Measurements from ENCODE around the gene VIPR1. TPM values are rescaled to one million over a fixed set of nuclear protein-coding genes. Genes with fewer than 3 reads are reported as not detected.
"Not testable (repeated sequence)": the region's sequence is repeated elsewhere in the genome, so short reads cannot be mapped to it uniquely, and the experiment has no call there.

The VIPR1 gene
- total RNA-seq, 1 donor from 2014 or later, result 18.7 TPM

DNA sequence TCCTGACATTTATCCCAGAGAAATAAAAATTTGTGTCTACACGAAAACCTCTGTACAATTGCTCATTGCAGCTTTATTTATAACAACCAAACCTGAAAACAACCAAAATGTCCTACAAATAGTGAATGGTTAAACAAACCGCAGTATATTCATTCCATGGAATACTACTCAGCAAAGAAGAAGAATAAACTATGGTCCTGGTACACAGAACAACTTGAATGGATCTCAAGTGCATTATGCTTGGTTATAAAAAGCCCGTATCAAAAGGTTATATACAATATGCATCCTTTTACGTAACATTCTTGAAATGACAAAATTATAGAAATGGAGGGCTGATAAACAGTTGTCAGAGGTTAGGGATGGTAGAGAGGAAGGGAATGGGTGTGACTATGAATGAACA is 75.6 kb downstream of the VIPR1 start:
- DNase-seq, result no peak

DNA sequence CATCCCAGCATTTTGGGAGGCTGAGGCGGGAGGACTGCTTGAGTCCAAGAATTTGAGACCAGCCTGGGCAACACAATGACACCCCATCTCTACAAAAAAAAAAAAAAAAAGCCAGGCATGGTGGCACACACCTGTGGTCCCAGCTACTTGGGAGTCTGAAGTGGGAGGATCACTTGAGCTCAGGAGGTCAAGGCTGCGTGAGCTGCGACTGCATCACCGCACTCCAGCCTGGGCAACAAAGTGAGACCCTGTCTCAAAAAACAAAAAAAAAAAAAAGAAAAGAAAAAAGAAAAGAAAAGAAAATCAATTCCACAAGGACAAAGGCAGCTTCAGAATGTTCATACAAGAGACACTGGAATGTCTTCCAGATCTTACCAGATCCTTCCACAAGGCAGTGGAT is 76.9 kb downstream of the VIPR1 start:
- not testable (repeated sequence) for DNase-seq

GRCh38 chr3:42581400-42581708 is 78.9 kb downstream of the VIPR1 start:
- no peak for DNase-seq

- peak; percentile 97 for DNase-seq
Measured at GRCh38 chr3:42581709-42582473, 79.4 kb downstream of the VIPR1 start, which contains the start of gene SEC22C. SEC22C (minus strand) TSS chr3:42581967; CDS start chr3:42569046, 12,921 bp downstream.

DNA sequence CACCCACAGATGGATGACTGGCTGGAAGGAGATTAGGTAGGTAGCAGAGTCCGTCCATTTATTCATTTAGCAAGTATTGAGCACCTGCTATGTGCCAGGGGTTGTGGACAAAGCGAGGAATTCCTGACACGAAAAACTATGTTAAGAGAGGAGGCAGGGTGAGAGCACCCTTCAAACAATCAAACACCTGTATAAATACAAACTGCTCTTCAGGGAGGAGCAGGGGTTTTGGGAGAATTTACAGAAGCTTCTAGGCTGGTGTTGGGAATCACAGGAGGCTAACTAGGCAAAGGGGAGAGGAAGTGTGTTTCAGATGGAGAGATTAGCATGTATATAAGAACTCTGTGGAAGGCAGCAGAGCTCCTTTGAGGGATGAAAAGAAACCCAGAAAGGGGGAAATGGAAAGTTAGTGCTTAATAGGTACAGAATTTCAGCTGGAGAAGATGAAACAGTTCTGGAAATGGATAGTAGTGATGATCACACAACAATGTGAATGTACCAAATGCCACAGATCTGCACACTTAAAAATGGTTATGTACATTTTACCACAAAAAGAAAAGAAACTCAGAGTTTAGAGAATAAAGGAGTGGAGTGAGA is 80.1 kb downstream of the VIPR1 start:
- no peak for DNase-seq

Small RNA genes lying within 50 kb of the gene (small RNA-seq; reads per million reads assigned to genes)
- gene AC092047.1 (ENCODE audit: low replicate concordance), result not detected

Other genes with a start within 250 kb of the VIPR1 start
- not detected for gene CCK, start 236.5 kb upstream of the VIPR1 start, total RNA-seq
- not detected for gene LYZL4, start 92.0 kb upstream of the VIPR1 start, total RNA-seq
- gene SEC22C, start 79.3 kb downstream of the VIPR1 start, total RNA-seq, result 45.5 TPM
- 16.3 TPM for gene SS18L2, start 88.2 kb downstream of the VIPR1 start, total RNA-seq
- gene NKTR, start 98.0 kb downstream of the VIPR1 start, total RNA-seq, result 182 TPM
- gene ZBTB47, start 151.1 kb downstream of the VIPR1 start, total RNA-seq, result 41.5 TPM
- 159 TPM for gene KLHL40, start 182.9 kb downstream of the VIPR1 start, total RNA-seq
- 51.8 TPM for gene HHATL, start 200.2 kb downstream of the VIPR1 start, total RNA-seq